GM20000 (cell line): ENCODE data around the gene DEPP1.

Experiments
- DNase-seq: peaks from one replicate; pipeline ENCODE4 v3.0.0; 2012; ENCODE audit warnings: low spot score
- TF ChIP-seq, protein P1 (sequence below): IDR thresholded peaks from 2 replicates; pipeline ENCODE4 v1.5.1; 2012; ENCODE audit warnings: mild to moderate bottlenecking, control low read depth; ENCODE audit errors: extremely low read depth, missing control alignments

The DEPP1 gene

DNA sequence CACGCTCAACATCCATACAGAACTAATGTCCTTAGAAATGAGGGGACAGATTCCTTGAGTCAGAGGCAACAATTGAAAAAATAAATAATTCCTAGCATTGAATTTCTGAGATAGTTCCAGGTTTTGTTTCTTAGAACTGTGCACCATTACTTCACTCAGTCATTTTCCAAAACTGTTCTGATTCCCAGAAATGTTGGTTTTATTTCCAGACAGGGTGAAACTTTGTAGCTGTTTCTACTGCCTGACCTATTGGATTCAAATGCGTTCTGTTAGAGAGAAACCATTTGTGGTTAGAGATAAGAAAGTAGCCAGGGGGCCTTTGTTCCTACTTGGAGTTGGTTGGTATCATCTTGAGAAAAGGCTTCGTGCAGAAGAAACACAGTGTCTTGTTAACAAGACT, 8.1 kb upstream of the DEPP1 start:
- TF ChIP-seq, protein P1, sequence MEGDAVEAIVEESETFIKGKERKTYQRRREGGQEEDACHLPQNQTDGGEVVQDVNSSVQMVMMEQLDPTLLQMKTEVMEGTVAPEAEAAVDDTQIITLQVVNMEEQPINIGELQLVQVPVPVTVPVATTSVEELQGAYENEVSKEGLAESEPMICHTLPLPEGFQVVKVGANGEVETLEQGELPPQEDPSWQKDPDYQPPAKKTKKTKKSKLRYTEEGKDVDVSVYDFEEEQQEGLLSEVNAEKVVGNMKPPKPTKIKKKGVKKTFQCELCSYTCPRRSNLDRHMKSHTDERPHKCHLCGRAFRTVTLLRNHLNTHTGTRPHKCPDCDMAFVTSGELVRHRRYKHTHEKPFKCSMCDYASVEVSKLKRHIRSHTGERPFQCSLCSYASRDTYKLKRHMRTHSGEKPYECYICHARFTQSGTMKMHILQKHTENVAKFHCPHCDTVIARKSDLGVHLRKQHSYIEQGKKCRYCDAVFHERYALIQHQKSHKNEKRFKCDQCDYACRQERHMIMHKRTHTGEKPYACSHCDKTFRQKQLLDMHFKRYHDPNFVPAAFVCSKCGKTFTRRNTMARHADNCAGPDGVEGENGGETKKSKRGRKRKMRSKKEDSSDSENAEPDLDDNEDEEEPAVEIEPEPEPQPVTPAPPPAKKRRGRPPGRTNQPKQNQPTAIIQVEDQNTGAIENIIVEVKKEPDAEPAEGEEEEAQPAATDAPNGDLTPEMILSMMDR: no peak
- no peak for DNase-seq

- TF ChIP-seq, protein P1: no peak
- DNase-seq: no peak
These were observed 7.6 kb upstream of the DEPP1 start for GRCh38 chr10:44986179-44986578.

- no peak for DNase-seq
- TF ChIP-seq, protein P1: no peak
These were observed 6.6 kb upstream of the DEPP1 start for GRCh38 chr10:44985175-44985681.

GRCh38 chr10:44984671-44985101, 6.1 kb upstream of the DEPP1 start:
- DNase-seq: no peak
- TF ChIP-seq, protein P1: no peak

DNA sequence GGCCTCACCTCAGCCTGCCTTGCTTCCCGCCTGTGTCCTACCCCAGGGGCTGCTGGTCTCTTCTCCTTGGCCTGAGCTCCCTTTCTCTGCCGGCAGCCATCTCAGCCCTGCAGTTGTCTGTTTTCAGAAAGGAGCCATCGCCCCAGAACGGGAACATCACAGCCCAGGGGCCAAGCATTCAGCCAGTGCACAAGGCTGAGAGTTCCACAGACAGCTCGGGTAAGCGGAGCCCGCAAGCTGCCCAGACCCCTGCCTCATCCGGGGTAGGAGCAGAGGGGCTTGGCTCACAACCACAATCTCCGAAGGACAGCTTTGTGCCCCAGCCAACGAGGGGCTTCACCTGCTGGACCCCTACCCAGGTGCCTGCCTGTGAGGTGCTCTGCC, 5.3 kb upstream of the DEPP1 start:
- DNase-seq: no peak
- TF ChIP-seq, protein P1: no peak

GRCh38 chr10:44983066-44983894, 4.7 kb upstream of the DEPP1 start:
- TF ChIP-seq, protein P1: no peak
- DNase-seq: no peak

DNA sequence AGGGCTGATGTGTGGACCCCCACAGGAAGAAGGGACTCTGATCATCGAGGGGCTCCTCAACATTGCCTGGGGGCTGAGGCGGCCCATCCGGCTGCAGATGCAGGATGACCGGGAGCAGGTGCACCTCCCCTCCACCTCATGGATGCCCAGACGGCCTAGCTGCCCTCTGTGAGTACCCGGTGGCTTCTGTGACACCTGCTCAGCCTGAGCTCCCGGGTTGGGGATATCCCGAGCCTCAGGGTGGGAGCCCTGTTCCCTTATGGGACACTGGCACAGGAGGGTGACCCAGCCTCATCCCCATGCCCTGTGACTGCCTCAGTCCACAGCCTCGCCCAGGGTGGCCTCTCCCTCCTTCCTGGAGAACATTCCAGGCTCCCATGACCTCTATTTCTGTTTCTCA, 3.9 kb upstream of the DEPP1 start:
- DNase-seq: no peak
- TF ChIP-seq, protein P1: no peak
